Astrocyte of the hippocampus (primary cell): ENCODE results near the gene TNFRSF4.
A peak's percentile ranks its signal among the peaks of the same experiment; 100 is the strongest.

Source experiments
- DNase-seq: peaks from one replicate; pipeline ENCODE4 v3.0.0; 2011; ENCODE audit warnings: low read depth, low spot score

The TNFRSF4 gene

DNA sequence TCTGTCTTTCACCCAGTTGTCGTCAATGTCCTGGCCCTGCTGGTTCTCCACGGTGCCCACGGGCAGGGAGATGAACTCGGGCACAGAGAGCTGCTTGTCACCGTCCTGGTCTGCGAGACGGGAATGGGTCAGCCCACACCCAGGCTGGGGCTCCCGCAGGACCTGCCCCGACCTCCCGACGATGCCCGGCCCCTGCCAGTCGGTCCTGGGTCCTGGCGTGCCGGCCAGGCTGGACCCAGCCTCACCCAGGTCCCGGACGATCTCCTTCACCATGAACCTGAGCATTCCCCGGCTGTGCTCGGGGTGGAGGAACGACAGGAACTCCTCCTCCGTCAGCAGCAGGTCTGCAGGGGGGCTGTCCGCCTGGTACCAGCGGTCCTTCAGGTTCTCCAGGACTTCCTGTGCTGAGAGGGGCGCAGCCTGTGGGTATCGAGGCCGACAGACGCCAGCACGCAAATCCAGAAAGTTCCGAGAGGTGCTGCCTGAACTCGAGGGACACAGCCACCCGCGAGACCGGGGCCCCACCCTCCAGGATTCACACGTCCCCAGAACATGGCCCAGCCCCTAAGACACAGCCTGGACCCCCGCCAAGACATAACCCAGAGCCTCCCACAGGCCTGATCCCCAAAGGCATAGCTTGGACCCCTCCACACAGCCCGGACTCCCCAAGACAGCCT lies 4.7 kb upstream of the TNFRSF4 start:
- DNase-seq, result no peak

DNA sequence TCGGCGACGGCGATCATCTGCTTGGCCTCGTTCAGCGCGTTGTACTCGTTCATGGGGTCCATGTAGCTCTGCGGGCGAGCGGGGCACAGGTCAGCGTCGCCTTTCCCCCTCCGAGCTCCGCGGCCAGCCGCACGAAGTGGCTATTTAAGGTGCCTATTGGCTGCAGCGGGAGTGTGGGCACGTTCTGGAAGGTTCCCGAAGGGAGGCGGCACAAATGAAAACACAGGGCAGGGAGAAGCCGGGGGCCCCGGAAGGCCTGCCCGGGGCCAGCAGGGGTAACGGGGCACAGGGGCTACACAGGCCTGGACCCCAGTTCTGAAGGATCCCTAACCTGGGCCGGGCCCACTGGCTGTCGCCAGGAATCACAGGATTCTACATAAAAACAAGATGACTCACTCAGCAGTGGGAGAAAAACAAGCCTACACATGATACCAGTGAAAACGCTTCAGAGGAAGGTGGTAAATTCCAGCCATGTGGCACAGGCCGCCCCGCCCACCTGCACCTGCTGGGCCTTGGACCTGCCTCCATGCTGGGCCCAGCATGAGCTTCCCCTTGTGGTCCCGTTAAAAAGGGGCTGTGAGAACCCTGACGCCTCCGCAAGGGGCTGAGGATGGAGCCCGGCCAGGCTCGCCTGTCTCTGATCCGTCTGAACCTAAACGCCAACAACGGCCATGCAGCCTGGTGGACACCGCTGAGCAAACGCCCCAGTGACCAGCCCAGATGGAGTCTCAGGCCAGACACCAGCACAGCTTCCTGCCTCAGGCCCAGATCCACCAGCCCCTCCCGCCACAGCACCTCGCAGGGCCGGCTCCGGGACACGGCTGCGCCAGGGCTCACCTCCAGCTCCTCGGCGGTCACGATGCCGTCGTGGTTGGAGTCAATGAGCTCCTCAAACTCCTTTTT lies 3.9 kb upstream of the TNFRSF4 start:
- peak; percentile 55 for DNase-seq

DNA sequence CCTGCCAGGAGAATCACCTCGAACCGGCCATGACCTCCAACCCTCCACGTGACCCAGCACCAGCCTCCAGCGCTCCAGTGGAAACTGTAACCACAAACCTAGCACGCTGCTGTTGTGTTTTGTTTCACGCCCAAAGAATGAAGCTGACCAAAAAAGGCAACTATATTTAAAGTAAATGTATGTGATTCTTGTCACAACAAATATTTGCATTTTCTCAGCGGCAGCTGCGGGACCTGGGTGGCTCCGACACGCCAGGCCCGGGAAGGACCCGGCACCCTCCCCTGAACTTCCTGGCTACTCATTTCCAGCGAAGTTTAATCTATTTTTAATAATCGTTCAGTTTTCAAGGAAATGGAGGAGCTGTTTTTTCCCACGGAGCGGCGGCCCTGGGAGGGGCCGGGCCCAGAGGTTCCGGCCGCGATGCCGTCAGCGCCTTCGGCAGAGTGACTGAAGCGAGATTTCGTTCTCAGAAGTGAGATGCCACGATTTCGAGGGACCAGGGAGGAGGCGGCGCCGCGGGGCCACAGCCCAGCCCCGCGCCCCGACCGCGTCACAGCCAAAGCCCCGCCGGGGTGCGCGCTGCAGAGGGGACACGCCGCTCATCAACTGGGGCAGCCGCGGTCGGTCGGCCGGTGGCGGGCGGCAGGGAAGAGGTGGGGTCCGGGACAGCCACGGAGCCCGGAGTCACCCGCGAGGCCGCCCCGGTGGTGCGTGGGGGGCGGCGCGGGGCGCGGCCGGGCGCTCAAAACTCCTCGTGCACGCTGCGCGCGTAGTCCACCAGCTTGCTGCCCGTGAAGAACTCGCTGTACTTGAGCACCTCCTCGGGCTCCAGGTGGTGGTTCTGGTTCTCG lies 3.0 kb upstream of the TNFRSF4 start:
- no peak for DNase-seq

GRCh38 chr1:1215881-1216605 lies 2.1 kb upstream of the TNFRSF4 start:
- DNase-seq, result no peak

DNA sequence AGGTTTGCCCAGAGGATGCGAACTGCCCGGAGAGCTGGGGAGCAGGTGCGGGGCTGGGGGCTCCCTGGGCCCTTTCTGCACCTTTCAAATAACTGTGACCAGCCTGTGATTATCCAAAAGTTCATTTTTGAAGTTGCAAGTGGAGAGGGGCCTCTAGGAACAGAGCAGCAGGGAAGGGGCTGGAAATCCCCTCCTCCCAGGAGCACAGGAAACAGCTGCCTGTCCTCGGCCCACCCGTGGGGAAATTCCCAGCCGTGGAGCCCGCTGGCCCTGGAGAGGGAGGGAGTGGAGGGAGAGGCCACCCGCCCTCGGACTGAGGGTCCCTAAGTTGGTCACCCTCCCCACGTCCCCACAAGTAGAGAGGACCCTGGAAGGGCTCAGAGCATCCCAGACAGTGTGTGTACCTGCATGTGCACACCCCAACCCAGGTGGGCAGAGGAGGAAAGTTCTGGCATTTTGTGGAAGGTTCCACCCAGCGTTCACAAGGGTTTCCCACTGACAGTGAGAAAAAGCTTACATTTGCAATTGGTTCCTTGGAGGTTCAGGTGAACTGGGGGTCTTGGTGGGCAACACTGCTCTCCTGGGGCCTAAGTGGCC lies 1.2 kb upstream of the TNFRSF4 start:
- no peak for DNase-seq

- no peak for DNase-seq
Measured at GRCh38 chr1:1212780-1213344, 1.1 kb downstream of the TNFRSF4 start.

DNA sequence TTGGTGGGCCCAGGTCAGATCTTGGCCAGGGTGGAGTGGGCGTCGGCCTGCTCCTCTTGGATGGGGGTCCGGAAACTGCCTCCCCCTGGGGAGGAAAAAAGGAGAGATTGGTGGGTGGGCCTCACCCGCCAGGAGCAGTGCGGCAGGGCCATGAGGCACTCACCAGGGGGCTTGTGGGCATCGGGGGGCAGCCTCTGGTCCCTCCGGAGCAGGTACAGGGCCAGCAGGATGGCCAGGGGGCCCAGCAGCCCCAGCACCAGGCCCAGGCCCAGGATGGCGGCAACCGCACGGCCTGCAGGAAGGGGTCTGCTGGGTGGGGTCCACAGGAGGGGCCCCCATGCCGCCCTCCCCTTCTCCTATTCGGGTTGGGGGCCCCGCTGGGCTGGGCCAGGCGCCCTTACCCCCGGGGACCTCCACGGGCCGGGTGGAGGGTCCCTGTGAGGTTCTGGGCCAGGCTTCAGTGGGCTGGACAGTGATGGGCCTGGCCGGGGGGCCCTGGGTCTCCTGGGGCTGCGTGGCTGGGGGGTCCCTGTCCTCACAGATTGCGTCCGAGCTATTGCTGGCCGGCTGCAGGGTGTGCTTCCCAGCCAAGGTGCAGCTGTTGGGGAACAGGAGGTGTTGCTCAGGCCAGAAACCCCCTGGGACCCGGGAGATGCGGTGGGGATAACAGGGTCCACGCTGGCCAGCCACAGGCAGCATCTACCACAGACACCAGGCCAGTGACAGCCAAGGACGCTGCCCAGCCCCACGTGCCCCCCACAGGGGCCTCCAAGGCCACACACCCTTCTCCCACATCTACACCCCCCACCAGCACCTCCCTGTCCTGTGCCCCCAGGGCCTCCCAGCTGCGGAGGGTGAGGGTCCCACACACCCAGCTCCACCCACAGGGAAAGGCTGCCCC lies 2.2 kb downstream of the TNFRSF4 start:
- DNase-seq, result no peak

- DNase-seq, result no peak
Measured at GRCh38 chr1:1210726-1211540, 3.0 kb downstream of the TNFRSF4 start.

- no peak for DNase-seq
Measured at GRCh38 chr1:1208713-1209433, 5.1 kb downstream of the TNFRSF4 start.

DNA sequence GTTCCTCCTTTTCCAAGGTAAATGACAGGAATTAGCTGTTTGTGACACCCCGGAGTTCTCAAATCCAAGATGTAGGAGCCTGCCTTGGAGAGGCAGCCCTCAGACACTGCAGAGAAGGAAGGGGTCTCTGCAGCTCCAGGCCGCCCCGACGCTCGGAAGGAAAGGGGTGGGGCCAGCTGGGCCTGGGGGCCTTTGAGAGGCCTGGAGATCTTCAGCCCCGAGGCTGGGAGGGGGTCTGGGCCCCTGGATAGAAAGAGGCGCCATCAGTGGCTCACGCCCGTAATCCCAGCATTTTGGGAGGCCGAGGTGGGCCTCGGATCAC lies 6.4 kb downstream of the TNFRSF4 start:
- no peak for DNase-seq

DNA sequence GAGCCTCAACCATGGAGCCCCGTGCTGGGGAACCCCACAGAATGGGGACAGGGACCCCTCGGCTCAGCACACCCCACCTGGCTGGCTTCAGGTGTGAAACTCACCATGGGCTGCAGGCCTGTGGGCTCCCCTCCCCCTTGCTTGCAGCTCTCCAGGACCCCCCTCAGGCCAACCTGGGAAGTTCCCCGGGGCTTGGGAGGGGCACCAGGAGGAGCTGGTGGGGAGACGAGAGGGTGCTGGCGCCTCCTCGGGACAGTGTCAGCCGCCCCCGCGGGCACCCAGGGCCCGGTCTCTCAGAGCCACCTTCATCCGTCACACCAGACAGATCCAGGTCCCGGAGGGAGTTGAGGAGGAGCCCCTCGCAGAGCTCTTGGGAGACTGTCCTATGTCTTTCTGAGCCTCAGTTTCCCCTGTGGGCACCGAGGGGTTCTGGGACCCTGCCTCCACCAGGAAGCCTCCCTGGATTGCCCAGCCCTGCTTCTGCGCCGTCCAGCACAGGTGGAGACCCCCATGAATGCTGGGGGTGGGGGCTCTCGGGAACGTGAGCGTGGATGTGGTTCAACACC lies 6.9 kb downstream of the TNFRSF4 start:
- DNase-seq, result no peak

GRCh38 chr1:1206376-1206965 lies 7.5 kb downstream of the TNFRSF4 start, which contains the start of gene TNFRSF18:
TSS of gene TNFRSF18 (minus strand) at chr1:1206592. CDS start at chr1:1206571, 21 bp downstream.
- DNase-seq, result peak; percentile 53

DNA sequence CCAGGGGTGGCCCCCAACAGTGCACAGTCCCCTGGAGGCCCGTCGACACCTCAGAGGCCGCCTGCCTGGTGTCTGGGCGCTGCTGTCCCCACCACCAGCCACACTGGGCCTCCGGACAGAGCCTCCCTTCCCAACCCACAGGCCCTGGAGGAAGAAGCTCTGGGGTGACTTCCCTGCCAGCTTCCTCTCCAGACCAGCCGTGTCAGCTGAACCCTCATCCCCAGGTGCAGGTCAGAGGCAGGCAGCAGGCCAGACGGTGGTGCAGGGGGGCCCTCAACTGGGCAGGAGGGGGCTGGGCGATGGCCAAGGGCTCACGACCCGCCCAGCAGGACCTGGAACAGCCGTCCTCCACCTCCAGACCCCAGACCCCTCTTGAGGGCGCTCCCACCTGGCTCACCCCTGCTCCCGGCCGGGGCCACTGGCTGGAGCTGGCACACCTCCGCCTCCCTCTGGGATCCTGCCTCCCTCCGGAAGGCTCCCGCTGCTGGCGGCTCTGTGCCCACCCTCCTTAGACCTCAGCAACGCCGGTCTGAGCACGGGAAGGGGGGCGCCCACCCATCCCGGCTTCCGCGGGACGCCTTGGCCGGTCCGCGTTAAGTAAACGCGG lies 8.1 kb downstream of the TNFRSF4 start:
- no peak for DNase-seq

GRCh38 chr1:1204998-1205768 lies 8.8 kb downstream of the TNFRSF4 start:
- no peak for DNase-seq

DNA sequence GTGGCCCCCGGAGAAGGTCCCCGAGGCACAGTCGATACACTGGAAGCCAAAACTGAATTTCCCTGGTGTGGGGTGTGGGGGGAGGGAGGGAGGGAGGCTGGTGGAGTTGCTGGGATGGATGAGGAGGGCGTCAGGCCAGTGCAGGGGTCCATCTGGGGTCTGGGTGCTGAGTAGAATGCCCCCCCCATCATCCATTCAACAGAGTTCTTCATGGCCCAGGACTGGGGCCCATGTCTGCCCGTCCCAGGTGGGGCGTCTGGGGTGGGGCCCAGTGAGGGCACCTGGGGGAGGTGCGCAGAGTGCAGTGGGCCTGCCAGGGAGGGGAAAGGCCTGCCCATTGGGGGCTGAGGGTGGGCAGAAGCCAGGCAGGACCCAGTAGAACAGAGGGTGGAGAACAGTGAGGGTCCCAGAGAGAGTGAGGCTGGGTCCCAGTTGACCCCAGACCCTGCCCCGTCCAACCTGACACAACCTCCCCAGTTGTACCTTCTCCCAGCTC lies 9.5 kb downstream of the TNFRSF4 start:
- no peak for DNase-seq
